Measurements from ENCODE around the gene CACNA2D3.

The CACNA2D3 gene

DNA sequence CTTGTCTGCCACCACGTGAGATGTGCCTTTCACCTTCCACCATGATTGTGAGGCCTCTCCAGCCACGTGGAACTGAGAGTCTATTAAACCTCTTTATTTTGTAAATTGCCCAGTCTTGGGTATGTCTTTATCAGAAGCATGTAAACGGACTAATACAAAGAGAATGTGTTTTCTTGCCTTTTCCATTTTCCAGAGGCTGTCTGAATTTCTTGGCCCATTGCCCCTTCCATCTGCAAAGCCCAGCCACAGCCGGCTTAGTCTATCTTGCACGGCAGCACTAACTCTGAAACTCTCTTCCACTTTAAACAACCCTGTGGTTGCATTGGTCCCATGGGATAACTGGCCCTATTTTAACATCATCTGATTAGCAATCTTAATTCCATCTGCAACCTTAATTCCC is 590.2 kb downstream of the CACNA2D3 start:
- no peak for DNase-seq

DNA sequence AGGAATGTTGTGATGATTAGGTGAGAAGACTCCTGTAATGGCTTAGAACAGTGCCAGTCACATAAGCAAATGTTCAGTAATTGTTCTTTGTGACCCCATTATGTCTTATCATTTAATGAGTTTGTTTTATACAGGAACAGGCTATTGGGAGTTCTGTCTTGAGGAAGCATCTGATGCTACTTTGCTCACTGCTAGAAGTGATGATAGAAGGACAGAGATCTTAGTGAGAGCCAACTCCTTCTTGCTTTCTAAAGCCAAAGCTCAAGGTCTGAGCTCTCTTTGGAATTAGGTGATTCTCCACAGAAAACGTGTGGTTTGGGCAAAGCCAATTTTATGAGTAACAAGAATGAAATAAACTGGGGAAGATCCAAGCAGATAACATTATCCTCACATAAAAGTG is 590.7 kb downstream of the CACNA2D3 start:
- DNase-seq = no peak

DNA sequence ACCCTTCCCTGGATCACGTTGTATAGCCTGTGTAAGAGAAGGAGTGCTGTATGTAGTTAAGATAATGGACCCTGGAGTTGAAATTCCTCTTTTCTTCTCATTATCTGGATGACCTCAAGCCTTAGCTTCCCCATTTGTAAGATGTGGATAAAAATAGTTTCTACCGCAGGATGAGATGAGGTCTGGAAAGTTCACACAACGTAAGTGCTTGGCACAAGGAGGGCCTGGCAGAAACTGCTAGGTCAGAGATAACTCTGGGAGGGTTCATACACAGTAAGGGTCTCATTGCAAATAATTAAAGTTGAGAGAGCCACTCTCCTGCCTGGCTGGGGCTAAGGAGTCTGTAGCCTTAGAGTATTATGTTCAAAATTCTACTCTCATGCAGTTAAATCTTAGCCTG is 591.1 kb downstream of the CACNA2D3 start:
- DNase-seq = no peak

DNA sequence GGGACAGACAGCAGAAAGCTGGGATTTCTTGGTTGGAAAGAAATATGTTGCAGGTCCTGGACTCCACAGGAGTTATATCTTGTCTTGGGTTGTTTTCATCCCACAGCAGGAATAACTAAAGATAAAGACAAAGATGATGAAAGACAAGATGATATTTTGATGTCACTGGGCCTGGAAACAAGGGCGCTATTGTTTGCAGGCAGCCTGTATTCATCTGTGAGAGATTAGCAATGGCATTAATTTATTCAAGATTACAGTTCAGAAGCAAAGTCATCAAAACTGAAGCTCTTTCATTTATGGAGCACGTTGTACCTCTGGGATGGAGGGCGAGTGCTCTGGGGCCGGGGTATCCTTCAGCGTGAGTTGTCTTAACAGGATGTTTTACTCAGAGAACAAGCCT is 591.7 kb downstream of the CACNA2D3 start:
- DNase-seq = no peak

DNA sequence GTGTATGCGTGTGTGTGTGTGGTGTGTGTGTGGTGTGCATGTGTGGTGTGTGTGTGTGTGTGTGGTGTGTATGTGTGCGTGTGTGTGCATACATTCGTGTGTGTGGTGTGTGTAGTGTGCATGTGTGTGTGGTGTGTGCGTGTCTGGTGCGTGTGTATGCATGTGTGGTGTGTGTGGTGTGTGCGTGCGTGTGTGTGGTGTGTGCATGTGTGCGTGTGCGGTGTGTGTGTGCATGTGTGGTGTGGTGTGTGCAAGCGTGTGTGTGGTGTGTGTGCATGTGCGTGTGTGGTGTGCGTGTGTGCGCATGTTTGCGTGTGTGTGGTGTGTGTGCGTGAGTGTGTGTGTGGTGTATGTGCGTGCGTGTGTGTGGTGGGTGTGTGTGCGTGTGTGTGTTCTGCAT is 595.2 kb downstream of the CACNA2D3 start:
- DNase-seq = no peak

GRCh38 chr3:54719914-54720313 is 597.6 kb downstream of the CACNA2D3 start:
- no peak for DNase-seq

DNA sequence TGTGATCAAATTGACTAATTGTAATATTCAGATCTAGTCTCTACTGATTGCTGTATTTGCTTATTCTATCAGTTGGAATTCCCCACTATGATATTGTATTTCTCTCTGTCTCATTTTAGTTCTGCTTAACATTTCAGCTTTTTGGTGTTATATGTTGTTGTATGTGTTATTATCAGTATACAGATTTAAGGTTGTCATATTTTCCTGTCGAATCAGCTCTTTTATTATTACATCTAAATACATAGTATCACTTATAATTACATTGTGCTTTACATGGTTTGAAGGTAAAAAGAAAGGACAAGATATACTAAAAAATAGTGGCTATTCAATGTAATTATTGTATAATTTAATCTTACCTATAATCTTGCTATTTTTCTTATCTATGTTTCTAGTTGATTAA is 598.3 kb downstream of the CACNA2D3 start:
- no peak for DNase-seq

- DNase-seq = peak; percentile 55
Measured at GRCh38 chr3:54731732-54732445, 609.5 kb downstream of the CACNA2D3 start.

DNA sequence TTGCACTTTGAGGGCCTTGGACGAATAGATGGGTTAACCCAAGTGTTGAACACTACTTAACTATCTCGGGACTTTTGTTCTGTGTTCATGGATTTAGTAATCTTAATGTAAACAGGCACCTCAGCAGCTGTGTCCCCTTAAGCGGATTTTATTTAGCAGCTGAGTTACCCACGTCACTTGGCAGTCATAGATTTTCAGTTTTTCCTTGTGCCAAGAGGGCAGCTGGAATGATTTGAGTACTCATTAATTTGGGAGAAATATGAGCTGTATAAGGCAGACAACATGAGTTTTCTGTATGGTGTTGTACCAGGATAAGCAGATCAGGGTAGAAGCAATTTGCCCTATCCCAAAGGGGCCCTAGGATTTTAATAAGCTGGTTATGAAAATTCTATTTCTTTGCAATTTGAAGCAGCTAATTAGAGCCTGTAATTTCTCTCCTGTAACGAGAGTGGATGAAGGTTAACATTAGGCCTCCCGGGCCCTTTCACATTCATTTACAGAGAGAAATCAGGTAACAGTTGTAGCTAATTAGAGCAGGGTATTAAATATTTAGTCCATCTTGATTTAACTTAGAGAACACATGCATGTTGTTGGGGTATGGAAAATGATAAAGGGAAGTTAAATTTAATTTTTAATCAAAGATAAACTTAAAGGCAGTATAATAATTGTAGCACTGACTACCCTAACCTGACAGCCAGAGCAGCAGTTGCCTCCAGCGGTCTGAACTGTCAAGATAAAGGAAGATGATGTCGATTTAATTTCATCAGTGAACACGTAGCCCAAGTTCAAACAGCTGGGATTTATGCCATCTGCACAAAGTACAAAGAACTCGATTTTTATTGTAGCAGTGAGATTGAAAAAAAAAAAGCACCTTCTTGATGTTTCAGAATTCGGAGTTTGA is 611.0 kb downstream of the CACNA2D3 start:
- peak; percentile 65 for DNase-seq

GRCh38 chr3:54736459-54736858 is 614.1 kb downstream of the CACNA2D3 start:
- no peak for DNase-seq

DNA sequence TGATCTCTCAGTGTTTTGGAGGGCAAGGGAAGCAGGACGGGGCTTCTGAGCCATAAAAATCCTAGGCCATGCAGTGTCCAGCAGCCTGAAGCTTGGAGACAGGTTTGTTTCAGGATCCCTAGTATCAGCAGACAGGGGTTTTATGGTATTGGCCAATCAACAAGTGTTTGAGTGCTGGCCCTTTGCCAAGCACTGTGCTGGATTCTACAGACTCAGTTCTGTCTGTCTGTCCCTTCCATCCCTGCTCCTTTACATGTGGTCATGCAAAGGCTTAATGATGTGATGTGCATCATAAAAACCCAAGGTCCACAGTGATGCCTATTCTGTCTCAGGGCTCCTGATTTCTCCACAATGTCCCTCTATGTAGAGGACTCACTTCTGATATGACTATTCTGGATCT is 621.4 kb downstream of the CACNA2D3 start:
- DNase-seq = no peak

DNA sequence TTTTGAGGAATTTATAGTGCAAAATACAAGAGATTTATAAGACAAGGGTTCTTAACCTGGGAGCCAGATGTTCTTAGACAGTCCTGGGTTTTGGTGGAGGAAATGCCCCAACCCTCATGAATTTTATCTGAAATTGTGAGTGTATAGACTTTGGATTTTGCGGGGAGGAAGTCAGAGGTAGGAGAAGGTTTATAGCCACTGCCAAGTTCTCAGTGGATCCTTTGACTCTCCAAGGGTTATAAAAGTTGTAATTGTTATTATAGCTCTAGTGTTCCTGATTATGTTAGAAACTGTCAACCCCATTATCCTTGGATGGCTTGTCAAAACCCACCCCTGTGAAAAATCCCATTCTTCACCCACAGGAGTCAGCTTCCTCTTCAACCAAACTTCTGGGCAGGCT is 621.9 kb downstream of the CACNA2D3 start:
- DNase-seq = no peak

- no peak for DNase-seq
Measured at GRCh38 chr3:54745843-54746242, 623.5 kb downstream of the CACNA2D3 start.

DNA sequence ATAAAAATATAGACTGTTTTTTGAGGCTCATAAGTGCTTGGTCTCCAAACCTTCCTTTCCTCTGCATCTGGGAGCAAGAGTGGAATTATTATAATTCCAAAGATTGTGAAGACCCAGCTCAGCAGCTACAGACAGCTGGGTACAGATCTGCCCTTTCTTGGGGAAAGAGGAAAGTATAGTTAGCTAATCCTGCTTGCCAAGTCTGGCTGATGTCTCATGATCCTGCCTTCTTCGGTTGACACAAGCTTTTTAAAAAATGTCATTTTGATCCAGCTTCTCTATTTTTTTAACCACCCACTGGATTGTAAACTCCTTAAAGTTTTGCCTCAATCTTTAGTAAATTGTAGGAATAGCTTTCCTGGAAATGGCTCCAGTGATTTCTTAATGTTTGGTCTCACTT is 624.4 kb downstream of the CACNA2D3 start:
- DNase-seq = no peak

DNA sequence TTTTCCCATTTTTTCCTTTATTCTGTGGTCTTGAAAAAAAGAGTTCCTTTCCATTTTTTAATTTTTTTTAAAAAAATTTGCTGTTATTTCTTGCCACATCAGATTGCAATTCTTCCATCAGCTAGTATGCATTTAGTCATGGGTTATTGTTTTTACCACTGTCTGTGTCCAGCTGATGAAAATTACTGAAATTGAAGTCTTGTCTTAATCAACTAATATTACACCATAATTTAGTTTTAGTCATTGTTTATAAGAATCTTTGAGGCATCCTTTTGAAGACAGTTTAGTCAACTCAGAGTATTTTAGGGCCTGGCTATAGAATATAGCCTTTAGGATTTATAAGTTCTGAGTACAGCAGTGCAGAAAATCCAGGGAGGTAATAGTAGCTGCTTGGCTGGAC is 633.4 kb downstream of the CACNA2D3 start:
- no peak for DNase-seq

- peak; percentile 37 for DNase-seq
Measured at GRCh38 chr3:54756330-54756731, 634.0 kb downstream of the CACNA2D3 start.

GRCh38 chr3:54758461-54758860 is 636.1 kb downstream of the CACNA2D3 start:
- DNase-seq = no peak

- no peak for DNase-seq
Measured at GRCh38 chr3:54759166-54759565, 636.8 kb downstream of the CACNA2D3 start.

- no peak for DNase-seq
Measured at GRCh38 chr3:54760201-54760600, 637.8 kb downstream of the CACNA2D3 start.

DNA sequence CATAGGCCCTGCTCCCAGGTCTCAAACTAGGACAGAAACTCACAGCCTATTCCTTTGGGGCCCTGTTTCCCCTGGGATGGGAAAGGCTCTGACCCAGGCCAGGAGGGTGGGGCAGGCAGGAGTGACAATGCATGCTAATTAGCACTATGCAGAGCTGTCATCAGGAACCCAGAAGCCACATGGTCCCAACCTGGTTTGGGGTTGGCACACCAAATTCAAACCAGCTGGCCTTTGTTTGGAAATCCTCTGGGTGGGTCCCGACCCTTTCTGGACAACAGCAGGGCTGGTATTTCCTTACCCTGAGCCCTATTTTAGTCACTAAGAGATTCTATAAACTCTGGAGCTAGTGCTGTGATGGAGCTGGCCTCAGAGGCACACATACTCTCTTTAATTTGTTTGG is 639.3 kb downstream of the CACNA2D3 start:
- DNase-seq = no peak

DNA sequence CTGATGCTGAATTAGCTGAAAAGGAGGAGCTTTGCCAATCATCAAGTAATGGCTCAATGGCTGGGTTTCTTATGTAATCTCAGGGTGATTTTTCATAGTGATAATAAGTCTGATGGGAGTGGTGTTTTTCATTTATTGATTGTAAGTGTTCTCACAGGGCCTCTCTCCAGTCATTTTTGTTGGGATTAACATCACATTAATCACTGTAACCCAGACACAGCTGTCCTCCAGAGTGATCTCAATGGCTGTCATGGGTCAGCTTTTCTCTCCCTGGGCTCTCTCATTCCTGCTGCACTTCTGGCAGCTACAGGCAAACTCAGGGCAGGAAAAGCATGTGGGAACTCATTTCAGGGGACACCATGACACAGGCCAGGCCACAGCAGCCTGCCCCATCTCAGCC is 642.6 kb downstream of the CACNA2D3 start:
- DNase-seq = no peak

DNA sequence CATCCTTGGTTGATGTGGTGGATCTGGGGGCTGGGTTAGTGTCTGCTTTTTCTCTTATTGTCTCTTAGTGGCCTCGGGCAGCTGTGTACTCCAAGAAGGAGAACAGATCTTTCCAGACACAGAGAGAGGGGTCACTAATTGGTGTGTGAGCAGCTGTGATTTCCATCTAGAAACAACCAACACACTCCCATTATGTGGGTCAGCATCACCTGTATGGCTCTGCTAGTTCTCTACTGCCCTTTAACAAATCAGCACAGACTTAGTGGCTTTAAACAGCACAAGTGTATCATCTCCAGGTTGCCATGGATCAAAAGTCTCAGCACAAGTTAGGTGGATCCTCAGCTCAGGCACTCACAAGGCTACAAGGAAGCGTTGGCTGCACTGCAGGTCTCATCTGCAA is 648.7 kb downstream of the CACNA2D3 start:
- DNase-seq = peak; percentile 41

DNA sequence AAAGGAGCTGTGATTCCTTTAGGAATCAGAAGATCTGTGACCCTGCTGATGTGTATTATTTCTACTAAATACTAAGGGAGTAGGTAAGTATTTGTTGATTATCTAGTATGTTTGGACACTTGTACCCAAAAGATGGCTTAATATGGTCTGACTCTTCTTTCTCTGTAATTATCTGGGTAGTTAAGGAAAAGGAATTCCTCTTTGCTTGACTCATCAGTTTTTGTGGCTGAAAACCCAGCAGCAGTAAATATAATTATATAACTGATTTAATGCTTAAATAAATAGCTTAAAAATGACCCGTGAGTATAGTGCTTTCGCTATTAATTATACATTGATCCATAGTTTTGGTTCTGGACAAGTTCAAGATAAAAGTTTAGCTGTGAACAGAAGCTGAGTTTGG is 649.7 kb downstream of the CACNA2D3 start:
- no peak for DNase-seq

DNA sequence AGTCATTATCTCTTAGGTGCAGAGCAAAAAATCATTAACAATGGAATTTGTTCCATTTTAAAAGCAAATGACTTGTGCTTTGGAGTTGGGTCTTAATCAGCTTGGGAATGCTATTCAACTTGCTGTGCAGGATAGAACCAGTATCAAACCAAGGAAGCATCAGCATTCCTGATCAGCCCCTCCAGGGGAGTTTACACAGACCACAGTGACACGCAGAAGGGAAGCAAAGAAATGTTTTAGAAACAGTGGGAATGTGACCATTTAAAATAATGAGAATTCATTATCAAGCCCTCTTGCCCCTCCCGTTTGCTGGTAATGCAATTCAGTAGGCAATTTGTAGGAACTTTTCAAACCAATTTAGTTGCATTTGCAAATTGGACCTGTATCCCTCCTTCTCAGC is 650.4 kb downstream of the CACNA2D3 start:
- peak; percentile 29 for DNase-seq
